Measurements from ENCODE around the gene DENND6A. TPM values are rescaled to one million over a fixed set of nuclear protein-coding genes. Genes with fewer than 3 reads are reported as not detected.
A peak's percentile ranks its signal among the peaks of the same experiment; 100 is the strongest.

Gene DENND6A
- total and polyA plus RNA-seq, 2 of the 13 experiments (the other 11 are each of a cell fraction or from before 2014, with no cell fraction given) = 9.4 to 11.1 TPM

- TF ChIP-seq BCL3 (CRISPR knock-in tag; IDR thresholded peaks at IDR 0.05) (peak; percentile 26; the same call in 1 of the 2 replicates), ATF6 (CRISPR knock-in tag; conservative IDR thresholded peaks at IDR 0.05) (peak; percentile 64; the same call in 1 of the 2 replicates), PAWR (CRISPR knock-in tag; IDR thresholded peaks at IDR 0.05; ENCODE audit: borderline replicate concordance) (no peak), ZNF589 (CRISPR knock-in tag; conservative IDR thresholded peaks at IDR 0.05) (no peak), FOXP1 (IDR thresholded peaks at IDR 0.05) (no peak), FOXP1 (CRISPR knock-in tag; IDR thresholded peaks at IDR 0.05) (no peak), ZNF318 (CRISPR knock-in tag; IDR thresholded peaks at IDR 0.05) (peak; percentile 80; the same call in 1 of the 2 replicates), JUND (CRISPR knock-in tag; IDR thresholded peaks at IDR 0.05) (peak; percentile 41; the same call in 1 of the 2 replicates), ZBTB34 (CRISPR knock-in tag; IDR thresholded peaks at IDR 0.05) (no peak; the same call in 1 of the 2 replicates), PCBP1 (IDR thresholded peaks at IDR 0.05; ENCODE audit: borderline replicate concordance, low read depth, low read length) (no peak), LRRFIP1 (CRISPR knock-in tag; conservative IDR thresholded peaks at IDR 0.05) (no peak; the same call in 1 of the 2 replicates), ZNF792 (CRISPR knock-in tag; IDR thresholded peaks at IDR 0.05) (peak; percentile 52; the same call in 1 of the 2 replicates)
These were observed 95.6 kb downstream of the DENND6A start, which contains the start of gene ARF4 (continued) for GRCh38 chr3:57597127-57597923.
